SK-N-SH (cell line): ENCODE measurements around the gene ABHD8. TPM values are rescaled to one million over a fixed set of nuclear protein-coding genes. Genes with fewer than 3 reads are reported as not detected.

Source experiments
- CTCF ChIA-PET: fragments of 300-600, 350-600 bp; formaldehyde crosslinking; extraction: SDS; loops from one replicate; lab custom pipeline; 2021; lab: Yijun Ruan, JAX
- POLR2A ChIA-PET: fragments of 350-600 bp; sonication (Branson Sonifier 250); formaldehyde crosslinking; extraction: SDS; loops from one replicate; lab custom pipeline; 2020; ENCODE audit warnings: antibody characterized with exemption, inconsistent platforms; lab: Yijun Ruan, JAX
- DNase-seq: peaks from one replicate; pipeline ENCODE4 v3.0.0; 2012
- H2AFZ ChIP-seq: fragments of 200-600 bp; sonication (generic); 2 replicates; pipeline ENCODE4 v1.8.1; 2016; ENCODE audit warnings: antibody characterized with exemption, mild to moderate bottlenecking, low read depth
- H3F3A ChIP-seq: fragments of 200-600 bp; sonication (generic); replicated peaks from 2 replicates; pipeline ENCODE3; 2016; ENCODE audit warnings: antibody characterized with exemption, mild to moderate bottlenecking; ENCODE audit not compliant: insufficient read depth
- H3K27ac ChIP-seq, 2 experiments: fragments of 200-500 bp in 1 of 2; fragments of 200-600 bp in 1 of 2; sonication (Bioruptor generic) in 1 of 2; sonication (generic), shearing (Covaris generic) in 1 of 2; 2 replicates each; pipeline versions ENCODE4 v1.5.1 to v1.6.1; 2014 to 2016; ENCODE audit warnings: low read depth in 2 of 2, inconsistent platforms in 1 of 2, low read length in 1 of 2, mild to moderate bottlenecking in 1 of 2, mixed read lengths in 1 of 2
- H3K27me3 ChIP-seq: fragments of 200-600 bp; sonication (generic), shearing (Covaris generic); 2 replicates; pipeline ENCODE4 v1.6.1; 2016; ENCODE audit warnings: mixed run types; ENCODE audit not compliant: insufficient read depth
- H3K36me3 ChIP-seq, 2 experiments: fragments of 200-500 bp in 1 of 2; fragments of 200-600 bp in 1 of 2; sonication (Bioruptor generic) in 1 of 2; sonication (generic) in 1 of 2; replicated peaks in 1 of 2; 2 replicates each; pipeline versions ENCODE3 to v1.5.1; 2014 to 2016; ENCODE audit warnings: low read length in 1 of 2, mild to moderate bottlenecking in 1 of 2; ENCODE audit not compliant: insufficient read depth in 2 of 2, control insufficient read depth in 1 of 2
- H3K4me1 ChIP-seq, 2 experiments: fragments of 200-500 bp in 1 of 2; fragments of 200-600 bp in 1 of 2; sonication (Bioruptor generic) in 1 of 2; sonication (generic), shearing (Covaris generic) in 1 of 2; 2 replicates each; pipeline versions ENCODE4 v1.5.1 to v1.6.1; 2014 to 2016; ENCODE audit warnings: low read depth in 1 of 2, low read length in 1 of 2, mixed run types in 1 of 2; ENCODE audit not compliant: insufficient read depth in 2 of 2, control insufficient read depth in 1 of 2
- H3K4me2 ChIP-seq: fragments of 200-600 bp; sonication (generic), shearing (Covaris generic); 2 replicates; pipeline ENCODE4 v1.6.1; 2017; ENCODE audit warnings: mixed run types
- H3K4me3 ChIP-seq, 2 experiments: fragments of 200-500 bp in 1 of 2; fragments of 200-600 bp in 1 of 2; sonication (Bioruptor generic) in 1 of 2; sonication (generic), shearing (Covaris generic) in 1 of 2; 2 replicates each; pipeline versions ENCODE4 v1.5.1 to v1.8.1; 2014 to 2016; ENCODE audit warnings: low read depth in 2 of 2, inconsistent platforms in 1 of 2, low read length in 1 of 2, mild to moderate bottlenecking in 1 of 2, mixed read lengths in 1 of 2, moderate library complexity in 1 of 2
- H3K79me2 ChIP-seq: fragments of 200-600 bp; sonication (generic); 2 replicates; pipeline ENCODE4 v1.8.1; 2017; ENCODE audit warnings: mild to moderate bottlenecking; ENCODE audit not compliant: insufficient read depth
- H3K9ac ChIP-seq: fragments of 200-600 bp; sonication (generic); 2 replicates; pipeline ENCODE4 v1.6.1; 2017; ENCODE audit warnings: mixed run types
- H3K9me2 ChIP-seq: fragments of 200-600 bp; sonication (generic); 2 replicates; pipeline ENCODE4 v1.6.1; 2017; ENCODE audit warnings: mixed run types
- H3K9me3 ChIP-seq: fragments of 200-600 bp; sonication (generic); 2 replicates; pipeline ENCODE4 v1.6.1; 2017; ENCODE audit warnings: mixed run types, mild to moderate bottlenecking, moderate library complexity
- H4K20me1 ChIP-seq: fragments of 200-600 bp; sonication (generic); 2 replicates; pipeline ENCODE4 v1.6.1; 2017; ENCODE audit warnings: mild to moderate bottlenecking, mixed run types; ENCODE audit not compliant: insufficient read depth
- CTCF ChIP-seq: fragments of 200-600 bp; sonication (generic); IDR thresholded peaks from 2 replicates; pipeline ENCODE4 v1.6.1; 2017; ENCODE audit warnings: antibody characterized with exemption, mild to moderate bottlenecking, moderate library complexity
- ELF1 ChIP-seq: IDR thresholded peaks from 2 replicates; pipeline ENCODE4 v1.4.0; 2012
- EZH2phosphoT487 ChIP-seq: fragments of 200-600 bp; sonication (generic); IDR thresholded peaks from 2 replicates; pipeline ENCODE4 v1.6.1; 2017; ENCODE audit warnings: low read depth, mixed run types, mild to moderate bottlenecking, antibody characterized with exemption, moderate library complexity, borderline replicate concordance
- FOSL2 ChIP-seq: IDR thresholded peaks from 2 replicates; pipeline ENCODE4 v1.4.0; 2012; ENCODE audit warnings: low read depth, mild to moderate bottlenecking, moderate library complexity, borderline replicate concordance
- GABPA ChIP-seq: IDR thresholded peaks from 2 replicates; pipeline ENCODE4 v1.4.0; 2012; ENCODE audit warnings: low read depth, mild to moderate bottlenecking
- IRF3 ChIP-seq: fragments of 150-350 bp; IDR thresholded peaks from 2 replicates; pipeline ENCODE4 v1.6.1; 2016; ENCODE audit warnings: mild to moderate bottlenecking, low read depth, low read length
- JUND ChIP-seq: IDR thresholded peaks from 2 replicates; pipeline ENCODE4 v1.4.0; 2012
- MXI1 ChIP-seq: IDR thresholded peaks from 2 replicates; pipeline ENCODE4 v1.6.1; 2012; ENCODE audit warnings: mild to moderate bottlenecking, low read depth, low read length, improper control_type of control experiment
- NFIC ChIP-seq: IDR thresholded peaks from 2 replicates; pipeline ENCODE4 v1.4.0; 2012; ENCODE audit warnings: borderline replicate concordance
- NRF1 ChIP-seq: IDR thresholded peaks from 2 replicates; pipeline ENCODE4 v1.6.1; 2012; ENCODE audit warnings: low read depth, mild to moderate bottlenecking, low read length
- RAD21 ChIP-seq: IDR thresholded peaks from 2 replicates; pipeline ENCODE4 v1.6.1; 2012; ENCODE audit warnings: mild to moderate bottlenecking, low read length
- RXRA ChIP-seq: IDR thresholded peaks from 2 replicates; pipeline ENCODE4 v1.4.0; 2012; ENCODE audit warnings: low read depth, mild to moderate bottlenecking, borderline replicate concordance
- SIN3A ChIP-seq: IDR thresholded peaks from 2 replicates; pipeline ENCODE4 v1.6.1; 2012; ENCODE audit warnings: low read depth, mild to moderate bottlenecking, low read length, moderate library complexity, borderline replicate concordance
- SMC3 ChIP-seq: IDR thresholded peaks from 2 replicates; pipeline ENCODE4 v1.6.1; 2012; ENCODE audit warnings: low read depth, low read length, improper control_type of control experiment
- TAF1 ChIP-seq: IDR thresholded peaks from 2 replicates; pipeline ENCODE4 v1.6.1; 2012; ENCODE audit warnings: low read depth, mild to moderate bottlenecking, low read length, moderate library complexity, borderline replicate concordance
- TCF12 ChIP-seq: IDR thresholded peaks from 2 replicates; pipeline ENCODE4 v1.4.0; 2012
- USF1 ChIP-seq: IDR thresholded peaks from 2 replicates; pipeline ENCODE4 v1.4.0; 2012; ENCODE audit warnings: low read depth, borderline replicate concordance
- YY1 ChIP-seq: IDR thresholded peaks from 2 replicates; pipeline ENCODE4 v1.4.0; 2012; ENCODE audit warnings: low read depth, mild to moderate bottlenecking
- WGBS: methylation state at CpG from one replicate; pipeline ENCODE4 v1.1.6; 2017; ENCODE audit warnings: low lambda C conversion rate; 5-methylcytosine and 5-hydroxymethylcytosine counted together
- polyA plus RNA-seq, 3 experiments: library from polyadenylated mRNA; depleted of rRNA; stranded (reverse); fragments of >200 nt; gene quantifications; 2 replicates each; pipeline ENCODE4 v1.2.3, GENCODE V29; 2012
- TF ChIP-seq, protein P1 (sequence below): IDR thresholded peaks from 2 replicates; pipeline ENCODE4; 2012
- TF ChIP-seq, protein P2 (sequence below): IDR thresholded peaks from 2 replicates; pipeline ENCODE4 v1.6.1; 2012; ENCODE audit warnings: mild to moderate bottlenecking, low read depth, low read length, moderate library complexity

Gene ABHD8
- polyA plus RNA-seq, 1 of the 3 experiments (the other 2 are of a cell fraction) = 11.1 TPM

DNA sequence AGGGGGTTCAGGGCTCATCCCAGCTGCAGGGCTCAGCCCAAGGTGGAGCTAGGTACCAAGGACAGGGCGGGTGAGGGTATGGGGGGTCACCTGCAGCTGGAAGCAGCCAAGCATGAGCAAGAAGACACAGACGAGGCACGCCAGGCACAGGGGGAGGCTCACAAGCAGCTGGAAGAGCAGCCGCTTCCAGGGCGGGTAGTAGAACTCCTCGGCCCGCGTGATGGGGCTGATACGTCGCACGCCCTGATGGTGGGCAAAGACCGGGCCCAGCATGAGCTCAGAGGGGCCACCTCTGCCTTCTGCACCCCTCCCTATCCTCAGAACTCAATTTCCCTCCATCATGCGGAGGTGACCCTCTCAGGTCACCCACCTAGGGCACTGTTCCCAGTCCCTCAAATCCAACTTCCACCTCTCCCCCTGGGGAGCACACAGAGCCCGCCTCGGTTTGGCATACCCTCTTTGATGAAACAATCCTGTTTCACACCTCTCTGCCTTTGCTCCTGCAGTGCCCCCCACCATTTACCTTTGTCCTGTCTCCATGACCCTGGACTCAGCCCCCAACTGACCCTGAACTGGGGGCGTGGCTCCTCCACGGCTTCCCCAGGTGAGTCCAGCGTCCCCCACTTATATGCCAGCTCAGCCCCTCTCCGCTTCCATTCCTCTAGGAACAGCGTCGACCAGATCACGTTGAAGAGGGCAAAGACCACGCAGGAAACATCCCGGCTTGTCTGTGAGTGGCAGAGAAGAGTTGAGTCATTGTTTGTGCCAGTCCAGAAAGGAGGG, 27.2 kb upstream of the ABHD8 start:
- H3K4me2 ChIP-seq = no peak overlapping the region
- H2AFZ ChIP-seq = no peak overlapping the region
- no peak overlapping the region for H3K9ac ChIP-seq
- H3K36me3 ChIP-seq = peaks cover 0 to 9% of the 10 kb centered on the region in 2 experiments
- DNase-seq = no peak
- WGBS = 88% methylated on average over 18 of the region's 24 CpGs
- H3K4me1 ChIP-seq = peaks cover 0 to 16% of the 10 kb centered on the region in 2 experiments; a peak in 1 of 4 replicates
- peaks cover 2% of the 10 kb centered on the region for H3F3A ChIP-seq
- H4K20me1 ChIP-seq = no peaks in the 10 kb centered on the region
- H3K27me3 ChIP-seq = no peaks in the 10 kb centered on the region
- ChIA-PET POLR2A (interaction anchor here (0.8 to 1.3 kb wide), 2 partner anchors 18 to 21 kb away, joined by 3 to 4 read pairs; partner anchors contain the start of gene DDA1), CTCF (interaction anchor here (1.2 kb wide), 1 partner anchor 55 kb away, joined by 5 read pairs; no protein-coding TSS in a partner anchor)
- no peaks in the 10 kb centered on the region for H3K9me2 ChIP-seq
- H3K27ac ChIP-seq = no peak overlapping the region
- no peaks in the 10 kb centered on the region for H3K79me2 ChIP-seq
- no peaks in the 10 kb centered on the region for H3K9me3 ChIP-seq
- no peak overlapping the region for H3K4me3 ChIP-seq
- TF ChIP-seq SMC3 (no peak), SIN3A (no peak), TCF12 (no peak), JUND (no peak), NRF1 (no peak), YY1 (no peak), CTCF (no peak), IRF3 (no peak), ELF1 (no peak), USF1 (no peak), NFIC (no peak), TAF1 (no peak), GABPA (no peak), RAD21 (no peak), FOSL2 (no peak), RXRA (no peak), EZH2phosphoT487 (no peak), MXI1 (no peak)
- TF ChIP-seq, protein P1, sequence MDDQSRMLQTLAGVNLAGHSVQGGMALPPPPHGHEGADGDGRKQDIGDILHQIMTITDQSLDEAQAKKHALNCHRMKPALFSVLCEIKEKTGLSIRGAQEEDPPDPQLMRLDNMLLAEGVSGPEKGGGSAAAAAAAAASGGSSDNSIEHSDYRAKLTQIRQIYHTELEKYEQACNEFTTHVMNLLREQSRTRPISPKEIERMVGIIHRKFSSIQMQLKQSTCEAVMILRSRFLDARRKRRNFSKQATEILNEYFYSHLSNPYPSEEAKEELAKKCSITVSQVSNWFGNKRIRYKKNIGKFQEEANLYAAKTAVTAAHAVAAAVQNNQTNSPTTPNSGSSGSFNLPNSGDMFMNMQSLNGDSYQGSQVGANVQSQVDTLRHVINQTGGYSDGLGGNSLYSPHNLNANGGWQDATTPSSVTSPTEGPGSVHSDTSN = no peak
- TF ChIP-seq, protein P2, sequence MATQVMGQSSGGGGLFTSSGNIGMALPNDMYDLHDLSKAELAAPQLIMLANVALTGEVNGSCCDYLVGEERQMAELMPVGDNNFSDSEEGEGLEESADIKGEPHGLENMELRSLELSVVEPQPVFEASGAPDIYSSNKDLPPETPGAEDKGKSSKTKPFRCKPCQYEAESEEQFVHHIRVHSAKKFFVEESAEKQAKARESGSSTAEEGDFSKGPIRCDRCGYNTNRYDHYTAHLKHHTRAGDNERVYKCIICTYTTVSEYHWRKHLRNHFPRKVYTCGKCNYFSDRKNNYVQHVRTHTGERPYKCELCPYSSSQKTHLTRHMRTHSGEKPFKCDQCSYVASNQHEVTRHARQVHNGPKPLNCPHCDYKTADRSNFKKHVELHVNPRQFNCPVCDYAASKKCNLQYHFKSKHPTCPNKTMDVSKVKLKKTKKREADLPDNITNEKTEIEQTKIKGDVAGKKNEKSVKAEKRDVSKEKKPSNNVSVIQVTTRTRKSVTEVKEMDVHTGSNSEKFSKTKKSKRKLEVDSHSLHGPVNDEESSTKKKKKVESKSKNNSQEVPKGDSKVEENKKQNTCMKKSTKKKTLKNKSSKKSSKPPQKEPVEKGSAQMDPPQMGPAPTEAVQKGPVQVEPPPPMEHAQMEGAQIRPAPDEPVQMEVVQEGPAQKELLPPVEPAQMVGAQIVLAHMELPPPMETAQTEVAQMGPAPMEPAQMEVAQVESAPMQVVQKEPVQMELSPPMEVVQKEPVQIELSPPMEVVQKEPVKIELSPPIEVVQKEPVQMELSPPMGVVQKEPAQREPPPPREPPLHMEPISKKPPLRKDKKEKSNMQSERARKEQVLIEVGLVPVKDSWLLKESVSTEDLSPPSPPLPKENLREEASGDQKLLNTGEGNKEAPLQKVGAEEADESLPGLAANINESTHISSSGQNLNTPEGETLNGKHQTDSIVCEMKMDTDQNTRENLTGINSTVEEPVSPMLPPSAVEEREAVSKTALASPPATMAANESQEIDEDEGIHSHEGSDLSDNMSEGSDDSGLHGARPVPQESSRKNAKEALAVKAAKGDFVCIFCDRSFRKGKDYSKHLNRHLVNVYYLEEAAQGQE = no peak
